ENCODE data around the gene NHLRC4. TPM values are rescaled to one million over a fixed set of nuclear protein-coding genes. Genes with fewer than 3 reads are reported as not detected.
A peak's percentile ranks its signal among the peaks of the same experiment; 100 is the strongest.

The NHLRC4 gene
- total RNA-seq, 1 donor from 2014 or later, result 0.74 TPM

DNA sequence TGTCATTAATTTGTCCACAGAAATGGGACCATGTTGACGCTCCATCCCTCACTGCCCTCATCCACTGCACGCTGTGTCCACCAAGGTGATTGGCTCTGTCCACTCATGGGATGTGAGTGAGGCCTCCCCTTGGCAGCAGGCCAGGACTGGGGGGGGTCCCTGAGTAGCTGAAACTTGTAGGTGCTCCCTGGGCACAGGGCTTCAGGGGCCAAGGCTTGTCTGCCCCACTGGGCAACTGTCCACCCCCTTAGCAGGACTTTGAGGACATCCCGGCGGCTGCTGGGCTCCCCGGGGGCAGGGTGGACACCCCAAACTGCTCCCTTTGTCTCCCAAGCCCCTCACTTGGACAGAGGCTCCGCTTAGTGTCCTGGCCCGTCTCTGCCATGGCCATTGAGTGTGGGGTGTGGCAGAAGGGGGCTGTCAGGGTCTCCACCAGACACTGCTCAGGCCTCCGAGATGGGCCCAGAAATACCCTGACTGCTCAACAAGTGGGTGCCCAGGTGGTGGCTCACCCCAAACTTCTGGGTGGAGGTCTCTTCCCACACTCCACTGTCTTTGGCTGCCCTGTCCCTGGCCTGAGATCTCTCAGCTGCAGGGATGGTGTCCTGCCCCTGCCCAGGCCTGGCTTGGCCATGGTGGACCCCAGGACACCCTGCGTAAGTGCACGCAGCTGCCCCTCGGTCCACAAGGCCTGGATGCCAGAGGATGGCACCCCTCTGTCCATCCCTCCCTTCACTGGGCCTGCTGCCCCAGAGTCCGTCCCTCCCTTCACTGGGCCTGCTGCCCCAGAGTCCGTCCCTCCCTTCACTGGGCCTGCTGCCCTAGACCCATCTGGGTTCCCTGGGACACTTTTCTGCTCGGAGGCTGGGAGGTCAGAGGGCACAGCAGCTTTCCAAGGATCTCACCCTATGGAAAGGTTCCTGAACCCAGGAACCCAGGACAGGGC, 20.1 kb downstream of the NHLRC4 start:
- intact Hi-C loops (cut with DNase I), result no loop called here
- H3K4me1 ChIP-seq, result peaks cover 41% of the 10 kb centered on the region
- H3K27ac ChIP-seq, result no peak overlapping the region
- no peaks in the 10 kb centered on the region for H3K36me3 ChIP-seq
- H3K9me3 ChIP-seq, result no peaks in the 10 kb centered on the region
- DNase-seq (ENCODE audit: extremely low spot score in 2 of 2), result no peak
- no peak overlapping the region for H3K4me3 ChIP-seq
- TF ChIP-seq POLR2AphosphoS5 (IDR thresholded peaks at IDR 0.05; ENCODE audit: insufficient read depth in 1 of 2, low read depth in 1 of 2) (no peak), POLR2A (IDR thresholded peaks at IDR 0.05) (no peak)
- TF ChIP-seq, protein P1, sequence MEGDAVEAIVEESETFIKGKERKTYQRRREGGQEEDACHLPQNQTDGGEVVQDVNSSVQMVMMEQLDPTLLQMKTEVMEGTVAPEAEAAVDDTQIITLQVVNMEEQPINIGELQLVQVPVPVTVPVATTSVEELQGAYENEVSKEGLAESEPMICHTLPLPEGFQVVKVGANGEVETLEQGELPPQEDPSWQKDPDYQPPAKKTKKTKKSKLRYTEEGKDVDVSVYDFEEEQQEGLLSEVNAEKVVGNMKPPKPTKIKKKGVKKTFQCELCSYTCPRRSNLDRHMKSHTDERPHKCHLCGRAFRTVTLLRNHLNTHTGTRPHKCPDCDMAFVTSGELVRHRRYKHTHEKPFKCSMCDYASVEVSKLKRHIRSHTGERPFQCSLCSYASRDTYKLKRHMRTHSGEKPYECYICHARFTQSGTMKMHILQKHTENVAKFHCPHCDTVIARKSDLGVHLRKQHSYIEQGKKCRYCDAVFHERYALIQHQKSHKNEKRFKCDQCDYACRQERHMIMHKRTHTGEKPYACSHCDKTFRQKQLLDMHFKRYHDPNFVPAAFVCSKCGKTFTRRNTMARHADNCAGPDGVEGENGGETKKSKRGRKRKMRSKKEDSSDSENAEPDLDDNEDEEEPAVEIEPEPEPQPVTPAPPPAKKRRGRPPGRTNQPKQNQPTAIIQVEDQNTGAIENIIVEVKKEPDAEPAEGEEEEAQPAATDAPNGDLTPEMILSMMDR (IDR thresholded peaks at IDR 0.05), result no peak
- no peaks in the 10 kb centered on the region for H3K27me3 ChIP-seq

DNA sequence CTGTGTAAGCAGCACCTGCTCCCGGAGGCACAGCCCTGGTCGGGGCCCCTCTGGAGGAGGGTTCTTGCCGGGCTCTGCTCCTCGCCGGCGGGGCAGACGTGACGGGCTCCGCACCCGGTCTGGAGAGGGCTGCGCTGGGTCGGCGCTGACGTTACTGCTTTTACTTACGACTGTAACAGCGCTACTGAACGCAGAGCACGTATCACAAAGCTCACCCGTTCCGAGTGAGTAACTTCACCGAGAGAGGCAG, 21.8 kb downstream of the NHLRC4 start:
- Histone ChIP-seq H3K36me3 (no peaks in the 10 kb centered on the region), H3K9me3 (no peaks in the 10 kb centered on the region), H3K27me3 (no peaks in the 10 kb centered on the region), H3K4me1 (peaks cover 57% of the 10 kb centered on the region), H3K4me3 (peak overlapping the region; percentile 67 to 79), H3K27ac (peak overlapping the region; percentile 96)
- TF ChIP-seq POLR2AphosphoS5 (IDR thresholded peaks at IDR 0.05; ENCODE audit: insufficient read depth in 1 of 2, low read depth in 1 of 2), result no peak
- TF ChIP-seq, protein P1 (IDR thresholded peaks at IDR 0.05), result no peak
- no peak for TF ChIP-seq POLR2A (IDR thresholded peaks at IDR 0.05)
- DNase-seq (ENCODE audit: extremely low spot score in 2 of 2), result no peak
- intact Hi-C loops (cut with DNase I), result no loop called here

DNA sequence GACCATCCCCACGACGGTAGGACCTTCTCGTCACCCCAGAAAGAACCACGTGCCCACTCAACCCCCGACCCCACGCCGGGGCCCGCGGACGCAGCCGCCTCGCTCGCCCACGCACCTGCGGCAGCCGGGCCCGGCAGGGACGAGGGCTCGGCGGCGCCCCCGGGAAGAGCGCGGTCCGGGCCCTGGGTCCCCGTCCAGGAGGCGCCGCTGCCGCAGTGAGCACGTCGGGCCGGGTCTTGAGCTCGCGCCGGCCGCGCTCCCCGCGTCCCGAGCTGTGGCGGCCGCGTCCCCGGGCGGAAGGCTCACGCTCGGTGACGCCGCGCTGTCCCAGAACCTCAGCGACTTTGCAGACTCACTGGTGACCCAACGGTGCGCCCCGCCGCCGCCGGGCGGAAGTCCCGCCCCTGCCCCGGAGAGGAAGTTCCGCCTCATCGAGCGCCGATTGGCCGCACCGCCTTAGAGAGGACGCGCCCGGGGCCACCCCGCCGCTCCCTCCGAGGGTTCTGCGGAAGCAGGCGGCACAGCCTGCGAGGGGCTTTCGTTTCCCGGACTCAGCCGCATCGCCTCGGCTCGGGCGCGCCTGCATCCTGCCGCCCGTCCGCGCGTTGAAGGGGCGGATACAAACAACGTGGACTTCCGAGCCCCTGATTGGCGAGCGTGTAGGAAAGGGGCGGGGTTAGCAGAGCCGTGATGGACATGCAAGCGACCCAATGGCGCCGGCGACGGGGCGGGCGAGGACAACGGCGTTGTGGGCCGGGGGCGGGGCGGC, 22.3 kb downstream of the NHLRC4 start:
- peak in 1 of 2 donors; percentile 98 for DNase-seq (ENCODE audit: extremely low spot score in 2 of 2)
- Histone ChIP-seq H3K27me3 (no peaks in the 10 kb centered on the region), H3K4me3 (peak overlapping the region; percentile 67 to 79), H3K27ac (peak overlapping the region; percentile 96), H3K4me1 (peaks cover 58% of the 10 kb centered on the region), H3K36me3 (no peaks in the 10 kb centered on the region), H3K9me3 (no peaks in the 10 kb centered on the region)
- TF ChIP-seq, protein P1 (IDR thresholded peaks at IDR 0.05), result no peak
- TF ChIP-seq POLR2AphosphoS5 (IDR thresholded peaks at IDR 0.05; ENCODE audit: insufficient read depth in 1 of 2, low read depth in 1 of 2) (peak; percentile 34 to 85), POLR2A (IDR thresholded peaks at IDR 0.05) (peak in 1 of 2 donors; percentile 69)
- intact Hi-C loops (cut with DNase I), result no loop called here

DNA sequence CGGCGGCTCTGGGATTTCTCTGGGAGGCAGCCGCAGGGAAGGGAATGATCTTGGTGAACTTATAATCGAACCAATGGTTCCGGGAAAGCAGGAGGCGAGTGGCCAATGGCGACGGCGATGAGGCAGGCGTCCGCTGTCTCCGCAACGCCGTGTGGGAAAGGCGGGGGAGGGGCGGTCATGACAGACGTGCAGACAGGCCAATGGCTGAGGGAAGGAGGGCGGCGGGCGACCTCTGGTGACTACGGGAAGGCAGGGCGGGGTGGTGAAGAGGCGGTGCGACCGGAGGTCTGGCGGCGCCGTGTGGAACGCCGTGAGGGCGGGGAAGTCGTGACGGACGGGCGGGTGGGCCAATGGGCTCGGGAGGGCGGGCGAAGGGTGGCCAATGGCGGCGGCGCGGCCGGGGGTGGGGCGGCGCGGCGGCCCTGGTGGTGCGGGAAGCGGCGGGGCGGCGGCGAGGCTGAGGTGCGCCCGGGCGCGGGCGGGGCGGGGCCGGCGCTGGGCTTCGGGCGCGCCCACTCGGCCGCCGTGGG, 22.9 kb downstream of the NHLRC4 start, which contains the start of gene RAB40C:
TSS of gene RAB40C (plus strand) at position 409 of the 530 bp plus-strand sequence. CDS start 226 bp downstream, outside the sequence.
- intact Hi-C loops (cut with DNase I), result no loop called here
- Histone ChIP-seq H3K27me3 (no peaks in the 10 kb centered on the region), H3K27ac (peak within 1 kb of the TSS; percentile 96), H3K36me3 (no peaks in the 10 kb centered on the region), H3K9me3 (no peaks in the 10 kb centered on the region), H3K4me3 (peak within 1 kb of the TSS; percentile 83 to 96), H3K4me1 (peaks cover 58% of the 10 kb centered on the region)
- TF ChIP-seq, protein P1 (IDR thresholded peaks at IDR 0.05), result no peak
- TF ChIP-seq POLR2AphosphoS5 (IDR thresholded peaks at IDR 0.05; ENCODE audit: insufficient read depth in 1 of 2, low read depth in 1 of 2) (peak in 1 of 2 donors; percentile 70), POLR2A (IDR thresholded peaks at IDR 0.05) (no peak)
- peak; percentile 99 for DNase-seq (ENCODE audit: extremely low spot score in 2 of 2)

Measured in vagina (tissue), 2 donors.